AG04450 (cell line): ENCODE measurements around the gene MYO18A. TPM values are rescaled to one million over a fixed set of nuclear protein-coding genes. Genes with fewer than 3 reads are reported as not detected.

Experiments used
- CTCF ChIA-PET: fragments of 300-600, 350-600 bp; formaldehyde crosslinking; extraction: SDS; loops from one replicate; lab custom pipeline; 2022; ENCODE audit warnings: antibody characterized with exemption, inconsistent platforms; lab: Charles Lee
- POLR2A ChIA-PET: fragments of 350-600 bp; formaldehyde crosslinking; extraction: SDS; loops from one replicate; lab custom pipeline; 2021; ENCODE audit warnings: antibody characterized with exemption, inconsistent platforms; lab: Yijun Ruan, JAX
- DNase-seq: peaks from one replicate; pipeline ENCODE4 v3.0.0-alpha.2; 2011; ENCODE audit warnings: low read depth, low spot score
- H3K27ac ChIP-seq: one replicate; pipeline ENCODE4 v1.5.1; 2012; ENCODE audit warnings: low read depth, low read length, control low read depth
- H3K27me3 ChIP-seq: one replicate; pipeline ENCODE4 v1.6.0; 2012; ENCODE audit warnings: low read length; ENCODE audit not compliant: control insufficient read depth, insufficient read depth
- H3K4me3 ChIP-seq: 2 replicates; pipeline ENCODE4 v1.5.1; 2011; ENCODE audit warnings: mild to moderate bottlenecking, low read depth, low read length, control low read depth
- H3K9me3 ChIP-seq: 2 replicates; pipeline ENCODE4 v1.5.1; 2012; ENCODE audit warnings: low read length; ENCODE audit not compliant: control insufficient read depth, insufficient read depth
- CTCF ChIP-seq: IDR thresholded peaks from 2 replicates; pipeline ENCODE4 v1.5.1; 2011; ENCODE audit warnings: low read depth, low read length, control low read depth, inconsistent platforms
- polyA plus RNA-seq: library from polyadenylated mRNA; depleted of rRNA; stranded (reverse); fragments of >200 nt; gene quantifications from 2 replicates; pipeline ENCODE4 v1.2.3, GENCODE V29; 2011

The MYO18A gene
- polyA plus RNA-seq, 1 experiment = 9.8 TPM

GRCh38 chr17:29216856-29217255 is 36.7 kb upstream of the MYO18A start:
- Histone ChIP-seq H3K9me3 (no peaks in the 10 kb centered on the region), H3K27ac (no peak overlapping the region), H3K27me3 (no peaks in the 10 kb centered on the region), H3K4me3 (no peak overlapping the region)
- POLR2A ChIA-PET = no interaction called here
- no peak for DNase-seq
- CTCF ChIA-PET = interaction anchor here (0.6 to 7.2 kb wide), 8 partner anchors 32 to 105 kb away, joined by 3 to 158 read pairs (median 6); partner anchors contain the start of gene MYO18A
- TF ChIP-seq CTCF = no peak

DNA sequence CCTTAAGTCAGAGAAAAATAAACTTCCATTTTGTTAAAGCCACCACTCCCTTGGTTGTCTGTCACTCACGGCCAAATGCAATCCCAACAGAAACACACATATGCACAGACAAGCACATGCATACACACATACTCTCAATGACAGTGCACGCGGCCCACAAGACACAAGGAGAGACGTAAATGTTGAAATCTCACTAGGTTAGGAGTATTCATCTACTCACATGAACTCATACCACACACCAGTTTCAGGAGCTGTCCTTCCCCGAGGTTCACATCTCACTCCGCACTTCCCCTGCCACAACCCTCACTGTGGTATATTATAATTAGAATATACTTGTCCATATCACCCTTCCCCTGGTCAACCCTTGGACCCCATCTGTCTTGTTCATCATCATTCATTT is 36.0 kb upstream of the MYO18A start:
- Histone ChIP-seq H3K27ac (no peak overlapping the region), H3K9me3 (no peaks in the 10 kb centered on the region), H3K4me3 (no peak overlapping the region), H3K27me3 (no peaks in the 10 kb centered on the region)
- ChIA-PET POLR2A (no interaction called here), CTCF (interaction anchor here (0.7 to 7.2 kb wide), 5 partner anchors 36 to 100 kb away, joined by 3 to 158 read pairs (median 8); partner anchors contain the start of gene MYO18A)
- DNase-seq = no peak
- no peak for TF ChIP-seq CTCF

GRCh38 chr17:29215717-29216116 is 35.5 kb upstream of the MYO18A start:
- no peak for TF ChIP-seq CTCF
- DNase-seq = no peak
- Histone ChIP-seq H3K27ac (no peak overlapping the region), H3K9me3 (no peaks in the 10 kb centered on the region), H3K27me3 (no peaks in the 10 kb centered on the region), H3K4me3 (no peak overlapping the region)
- ChIA-PET CTCF (interaction anchor here (0.5 to 7.2 kb wide), 4 partner anchors 19 to 92 kb away, joined by 3 to 158 read pairs (median 3); no protein-coding TSS in a partner anchor), POLR2A (no interaction called here)

GRCh38 chr17:29215174-29215573 is 35.0 kb upstream of the MYO18A start:
- no peaks in the 10 kb centered on the region for H3K27me3 ChIP-seq
- no peak overlapping the region for H3K4me3 ChIP-seq
- no peak for TF ChIP-seq CTCF
- no peaks in the 10 kb centered on the region for H3K9me3 ChIP-seq
- DNase-seq = no peak
- ChIA-PET CTCF (interaction anchor here (0.5 to 7.2 kb wide), 4 partner anchors 20 to 91 kb away, joined by 3 to 158 read pairs (median 3); no protein-coding TSS in a partner anchor), POLR2A (no interaction called here)
- no peak overlapping the region for H3K27ac ChIP-seq

GRCh38 chr17:29214215-29215146 is 34.3 kb upstream of the MYO18A start:
- ChIA-PET CTCF (interaction anchor here (0.5 to 7.2 kb wide), 2 partner anchors 20 to 67 kb away, joined by 3 to 158 read pairs; no protein-coding TSS in a partner anchor), POLR2A (no interaction called here)
- Histone ChIP-seq H3K27ac (no peak overlapping the region), H3K9me3 (no peaks in the 10 kb centered on the region), H3K27me3 (no peaks in the 10 kb centered on the region), H3K4me3 (no peak overlapping the region)
- TF ChIP-seq CTCF = no peak
- no peak for DNase-seq
